IgD-negative memory B cell (primary cell): Measurements from ENCODE around the gene CBLB. TPM values are rescaled to one million over a fixed set of nuclear protein-coding genes. Genes with fewer than 3 reads are reported as not detected.
A peak's percentile ranks its signal among the peaks of the same experiment; 100 is the strongest.

Experiments used
- H3K27ac Mint-ChIP-seq, 3 donors: one replicate each; pipeline ENCODE4 v1.8.0; 2020 to 2022; ENCODE audit warnings: mild to moderate bottlenecking in 3 of 3, mixed read lengths in 3 of 3, moderate library complexity in 1 of 3
- H3K27me3 Mint-ChIP-seq: one replicate; pipeline ENCODE4 v1.8.0; 2021; ENCODE audit warnings: mixed read lengths
- H3K36me3 Mint-ChIP-seq: one replicate; pipeline ENCODE4 v1.8.0; 2020; ENCODE audit warnings: mild to moderate bottlenecking, mixed read lengths
- H3K4me1 Mint-ChIP-seq, 3 donors: one replicate each; pipeline ENCODE4 v1.8.0; 2020 to 2022; ENCODE audit warnings: mixed read lengths in 3 of 3, mild to moderate bottlenecking in 1 of 3
- H3K4me3 Mint-ChIP-seq, 4 donors: one replicate each; pipeline ENCODE4 v1.8.0; 2020 to 2022; ENCODE audit warnings: mild to moderate bottlenecking in 4 of 4, mixed read lengths in 4 of 4, moderate library complexity in 3 of 4
- H3K9me3 Mint-ChIP-seq, 3 donors: one replicate each; pipeline ENCODE4 v1.8.0; 2020 to 2021; ENCODE audit warnings: mixed read lengths in 3 of 3, mild to moderate bottlenecking in 1 of 3
- polyA plus RNA-seq: library from polyadenylated mRNA; unstranded; fragments of 300-500 nt; fragmentation: Illumina TruSeq; gene quantifications from one replicate; pipeline ENCODE4 v1.2.3, GENCODE V29; 2021

Gene CBLB
- polyA plus RNA-seq, 1 donor from 2014 or later, result 16.0 TPM

DNA sequence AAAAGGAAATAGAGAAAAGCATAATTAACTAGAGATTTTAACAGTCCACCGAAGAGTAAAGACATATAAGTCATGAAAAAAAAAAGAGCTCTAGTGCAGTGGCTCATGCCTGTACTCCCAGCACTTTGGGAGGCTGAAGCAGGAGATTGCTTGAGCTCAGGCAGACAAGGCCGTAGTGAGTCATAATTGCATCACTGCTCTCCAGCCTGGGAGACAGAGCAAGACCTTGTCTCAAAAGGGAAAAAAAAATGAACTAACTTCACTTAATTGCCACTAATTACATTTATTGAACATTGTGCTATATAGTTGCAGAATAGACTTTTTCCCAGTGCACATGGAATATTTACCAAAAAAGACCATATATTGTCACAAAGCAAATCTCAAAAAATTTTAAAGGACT, 221.8 kb downstream of the CBLB start:
- peaks cover 0 to 4% (median 2%) of the 10 kb centered on the region in 3 donors for H3K4me1 Mint-ChIP-seq

DNA sequence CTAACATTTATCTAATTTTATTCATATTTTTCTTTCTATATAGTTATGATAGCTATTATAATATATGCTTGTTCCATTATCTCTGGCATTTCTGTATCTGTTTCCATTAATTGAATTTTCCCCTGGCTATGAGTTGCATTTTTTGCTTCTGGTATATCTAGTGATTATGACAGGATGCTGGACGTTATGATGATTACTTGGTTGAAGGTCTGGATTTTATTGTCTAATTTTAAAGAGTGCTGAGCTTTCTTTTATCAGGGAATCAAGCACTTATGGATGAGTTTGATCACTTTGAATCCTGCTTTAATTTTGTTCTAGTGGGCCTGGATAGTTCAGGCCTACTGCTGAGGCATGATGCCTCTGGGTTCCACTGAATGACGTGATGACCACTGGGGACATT, 229.7 kb downstream of the CBLB start:
- H3K9me3 Mint-ChIP-seq, result peaks cover 0 to 6% (median 3%) of the 10 kb centered on the region in 3 donors
- H3K36me3 Mint-ChIP-seq, result peaks cover 3% of the 10 kb centered on the region
- H3K27me3 Mint-ChIP-seq, result no peaks in the 10 kb centered on the region
- H3K4me3 Mint-ChIP-seq, result no peak overlapping the region
- no peak overlapping the region for H3K27ac Mint-ChIP-seq
- H3K4me1 Mint-ChIP-seq, result no peaks in the 10 kb centered on the region

More for the DNA sequence above, 221.8 kb downstream of the CBLB start:
- H3K36me3 Mint-ChIP-seq, result peaks cover 3% of the 10 kb centered on the region
- no peak overlapping the region for H3K27ac Mint-ChIP-seq
- peaks cover 0 to 5% (median 1%) of the 10 kb centered on the region in 3 donors for H3K9me3 Mint-ChIP-seq
- no peak overlapping the region for H3K4me3 Mint-ChIP-seq
- H3K27me3 Mint-ChIP-seq, result peaks cover 3% of the 10 kb centered on the region

DNA sequence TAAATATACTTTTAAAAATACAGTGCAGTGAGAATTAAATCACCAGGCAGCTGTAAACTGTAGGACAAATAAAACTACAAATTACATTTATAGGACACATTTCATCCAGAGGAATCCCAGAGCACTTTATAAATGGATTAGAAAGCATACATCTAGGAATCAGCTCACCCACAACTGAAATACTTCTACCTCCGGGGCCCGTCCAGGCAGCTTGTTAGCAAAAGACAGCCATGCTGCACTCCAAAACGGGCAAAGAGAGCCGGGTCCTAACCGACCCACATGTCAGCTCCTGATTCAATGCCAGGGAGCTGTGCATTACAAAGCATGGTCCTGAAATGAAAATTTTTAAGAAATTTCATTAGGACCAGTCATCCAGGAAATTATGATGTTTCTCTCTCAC, 234.1 kb downstream of the CBLB start:
- no peaks in the 10 kb centered on the region for H3K36me3 Mint-ChIP-seq
- no peak overlapping the region for H3K4me3 Mint-ChIP-seq
- H3K9me3 Mint-ChIP-seq, result no peaks in the 10 kb centered on the region
- H3K4me1 Mint-ChIP-seq, result no peaks in the 10 kb centered on the region
- H3K27me3 Mint-ChIP-seq, result no peaks in the 10 kb centered on the region
- no peak overlapping the region for H3K27ac Mint-ChIP-seq

DNA sequence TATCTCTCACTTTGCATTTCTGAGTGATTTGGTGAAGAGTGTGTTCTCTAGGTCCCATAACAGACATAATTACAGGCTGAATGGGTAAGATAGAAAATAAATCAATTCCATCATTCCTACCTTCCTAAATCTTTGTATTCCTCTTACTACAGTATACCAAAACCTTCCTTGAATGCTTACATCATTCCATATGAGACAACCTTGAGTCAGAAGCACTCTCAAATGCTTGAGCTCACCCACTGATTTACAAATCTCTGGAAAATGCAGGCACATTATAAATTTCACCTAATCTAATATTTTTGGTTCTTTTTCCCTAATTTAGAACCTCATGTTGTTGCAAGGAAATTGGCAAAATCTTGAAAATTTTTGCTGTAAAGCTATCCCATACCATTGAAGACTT, 239.1 kb downstream of the CBLB start:
- H3K36me3 Mint-ChIP-seq, result no peaks in the 10 kb centered on the region
- no peaks in the 10 kb centered on the region for H3K9me3 Mint-ChIP-seq
- no peak overlapping the region for H3K27ac Mint-ChIP-seq
- no peak overlapping the region for H3K4me3 Mint-ChIP-seq
- no peaks in the 10 kb centered on the region for H3K4me1 Mint-ChIP-seq
- H3K27me3 Mint-ChIP-seq, result no peaks in the 10 kb centered on the region

DNA sequence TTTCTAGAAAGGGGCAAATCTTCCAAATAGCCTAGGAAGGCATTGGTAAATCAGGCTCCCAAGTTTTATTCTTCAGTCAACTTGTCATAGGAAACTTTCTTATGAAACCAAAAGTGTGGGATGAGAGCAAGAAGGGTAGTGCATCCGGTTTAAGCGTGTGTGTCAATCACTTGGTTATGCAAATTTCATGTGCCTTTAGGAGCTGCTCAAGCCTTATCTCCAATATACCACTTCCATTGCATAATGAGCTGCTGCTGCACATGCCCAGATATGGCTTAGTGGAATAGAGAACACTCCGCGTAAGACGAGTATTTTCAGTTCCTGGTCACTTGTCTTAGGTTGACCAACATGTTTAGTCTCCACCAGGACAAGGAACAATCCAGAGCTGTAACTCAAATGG, 242.1 kb downstream of the CBLB start:
- H3K27me3 Mint-ChIP-seq, result no peaks in the 10 kb centered on the region
- no peaks in the 10 kb centered on the region for H3K36me3 Mint-ChIP-seq
- no peak overlapping the region for H3K4me3 Mint-ChIP-seq
- peaks cover 0 to 2% (median 0%) of the 10 kb centered on the region in 3 donors for H3K9me3 Mint-ChIP-seq
- no peaks in the 10 kb centered on the region for H3K4me1 Mint-ChIP-seq
- H3K27ac Mint-ChIP-seq, result no peak overlapping the region

DNA sequence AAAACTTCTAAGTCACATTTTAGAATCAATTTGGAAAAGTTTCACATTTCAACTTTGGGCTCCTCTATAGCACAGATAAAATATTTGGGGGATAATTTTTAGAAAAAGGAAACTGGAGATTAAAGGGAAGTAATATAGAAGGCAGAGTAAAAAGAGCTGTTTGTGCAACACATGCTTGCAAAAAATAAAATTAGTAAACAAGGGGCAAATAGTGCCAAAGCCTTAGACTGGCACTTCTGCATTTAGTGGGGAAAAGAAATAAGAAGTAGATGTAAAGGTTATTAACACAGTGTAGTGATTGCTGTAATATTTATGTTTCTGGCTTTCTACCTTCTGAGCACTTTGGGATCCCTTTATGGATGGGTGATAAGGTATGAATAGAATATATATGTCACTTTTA, 246.6 kb downstream of the CBLB start:
- H3K4me1 Mint-ChIP-seq, result peaks cover 0 to 3% (median 0%) of the 10 kb centered on the region in 3 donors
- peaks cover 0 to 2% (median 0%) of the 10 kb centered on the region in 3 donors for H3K9me3 Mint-ChIP-seq
- H3K36me3 Mint-ChIP-seq, result no peaks in the 10 kb centered on the region
- no peak overlapping the region for H3K4me3 Mint-ChIP-seq
- no peaks in the 10 kb centered on the region for H3K27me3 Mint-ChIP-seq
- H3K27ac Mint-ChIP-seq, result no peak overlapping the region

- Mint-ChIP-seq H3K4me3 (no peak overlapping the region), H3K36me3 (no peaks in the 10 kb centered on the region), H3K27ac (no peak overlapping the region), H3K27me3 (peaks cover under 1% of the 10 kb centered on the region), H3K9me3 (peaks cover 0 to 2% (median 0%) of the 10 kb centered on the region in 3 donors), H3K4me1 (peaks cover 0 to 3% (median 0%) of the 10 kb centered on the region in 3 donors)
These were observed 248.6 kb downstream of the CBLB start for GRCh38 chr3:105620236-105620635.

DNA sequence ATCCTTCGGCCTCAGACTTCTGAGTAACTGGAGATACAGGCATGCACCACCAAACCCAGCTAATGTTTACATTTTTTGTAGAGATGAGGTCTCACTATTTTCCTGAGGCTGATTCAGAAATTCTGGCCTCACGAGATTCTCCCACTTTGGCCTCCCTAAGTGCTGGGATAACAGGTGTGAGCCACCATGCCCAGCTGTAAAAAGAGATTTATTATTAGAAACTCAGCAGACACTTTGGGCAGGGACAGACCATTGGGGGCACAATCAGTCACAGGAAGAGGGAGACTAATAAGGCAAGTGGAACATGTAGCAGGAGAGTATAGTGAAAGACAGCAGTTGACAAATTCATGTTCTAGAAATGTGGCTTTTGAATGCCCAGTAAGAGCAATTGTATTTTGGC, 249.2 kb downstream of the CBLB start:
- Mint-ChIP-seq H3K36me3 (no peaks in the 10 kb centered on the region), H3K4me1 (peaks cover 0 to 3% (median 0%) of the 10 kb centered on the region in 3 donors), H3K27me3 (peaks cover 3% of the 10 kb centered on the region), H3K4me3 (no peak overlapping the region), H3K27ac (no peak overlapping the region), H3K9me3 (peaks cover 0 to 2% (median 0%) of the 10 kb centered on the region in 3 donors)

DNA sequence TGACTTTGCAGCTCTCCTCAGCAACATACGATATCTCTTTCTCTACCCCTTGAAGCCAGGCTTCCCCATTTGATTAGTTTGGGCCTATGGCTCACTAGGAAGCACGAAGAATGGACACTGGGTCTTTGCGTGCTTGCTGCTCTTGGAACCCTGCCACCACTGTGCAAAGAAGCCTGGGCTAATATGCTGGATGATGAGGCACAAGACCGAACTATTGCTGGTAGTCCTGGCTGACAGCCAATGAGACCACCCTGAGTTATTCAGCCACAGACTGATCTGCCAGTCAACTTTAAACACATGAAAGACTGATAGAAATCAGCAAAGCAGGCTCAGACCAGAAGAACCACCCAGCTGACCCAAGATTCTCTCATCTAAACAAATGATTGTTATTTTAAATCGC, 250.3 kb downstream of the CBLB start:
- H3K36me3 Mint-ChIP-seq, result no peaks in the 10 kb centered on the region
- peaks cover 3% of the 10 kb centered on the region for H3K27me3 Mint-ChIP-seq
- peaks cover 0 to 2% (median 0%) of the 10 kb centered on the region in 3 donors for H3K9me3 Mint-ChIP-seq
- H3K4me3 Mint-ChIP-seq, result no peak overlapping the region
- peaks cover 0 to 3% (median 0%) of the 10 kb centered on the region in 3 donors for H3K4me1 Mint-ChIP-seq
- H3K27ac Mint-ChIP-seq, result no peak overlapping the region

DNA sequence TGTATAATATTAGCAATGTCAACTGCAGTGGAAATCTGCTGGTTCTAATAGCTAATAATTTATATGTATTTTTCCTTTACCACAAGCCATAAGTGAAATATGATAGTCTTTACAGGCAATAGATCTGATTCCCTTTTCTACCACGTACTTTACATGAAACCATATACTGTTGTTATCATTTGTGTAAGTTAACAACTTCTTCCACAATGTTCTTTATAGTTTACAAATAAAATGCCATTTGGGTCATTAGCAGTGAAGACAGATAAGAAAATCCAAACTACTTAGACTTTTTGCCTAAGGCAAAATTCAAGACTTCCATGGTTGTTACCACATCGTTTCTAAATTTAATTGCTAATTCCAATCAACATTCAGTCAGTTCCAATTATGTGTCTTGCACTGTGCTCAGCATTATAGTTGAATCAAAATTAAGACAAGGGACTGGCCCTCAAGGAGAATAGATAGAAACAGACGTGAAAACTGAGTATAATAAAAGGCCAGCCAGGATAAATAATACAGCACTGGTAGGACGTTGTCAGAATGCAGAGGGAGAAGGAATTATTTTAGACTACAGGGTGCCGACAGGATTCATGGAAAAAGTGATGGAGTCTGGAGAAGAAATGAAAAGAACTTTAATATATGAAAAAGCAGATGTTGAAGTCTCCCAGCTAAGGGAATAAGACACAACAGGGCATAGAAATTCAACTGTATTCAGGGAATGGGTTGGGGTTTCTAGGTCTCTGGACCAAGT, 252.3 kb downstream of the CBLB start:
- Mint-ChIP-seq H3K27me3 (peaks cover 3% of the 10 kb centered on the region), H3K9me3 (no peaks in the 10 kb centered on the region), H3K36me3 (no peaks in the 10 kb centered on the region), H3K27ac (no peak overlapping the region), H3K4me1 (peaks cover 0 to 3% (median 0%) of the 10 kb centered on the region in 3 donors), H3K4me3 (no peak overlapping the region)

DNA sequence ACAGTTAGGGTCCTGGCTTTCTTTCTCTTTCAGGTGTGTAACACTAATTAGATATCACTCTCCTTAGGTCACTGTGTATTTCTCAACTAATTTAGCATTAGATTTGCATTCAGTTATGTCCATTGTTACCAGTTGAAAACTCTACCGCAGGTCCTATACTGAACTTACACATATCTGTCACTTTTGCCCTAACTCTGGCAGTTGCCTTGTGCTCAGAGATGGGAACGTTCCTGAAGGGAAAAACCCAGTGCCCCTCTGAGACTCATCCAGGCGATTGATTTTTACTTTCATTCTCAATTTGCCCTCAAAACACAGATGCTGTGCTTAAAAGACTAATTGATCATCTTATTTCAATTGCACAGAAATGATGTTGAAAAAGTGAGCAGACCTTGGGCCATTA, 253.0 kb downstream of the CBLB start:
- Mint-ChIP-seq H3K9me3 (no peaks in the 10 kb centered on the region), H3K36me3 (no peaks in the 10 kb centered on the region), H3K27ac (no peak overlapping the region), H3K4me3 (no peak overlapping the region), H3K27me3 (peaks cover 3% of the 10 kb centered on the region), H3K4me1 (peaks cover 0 to 3% (median 0%) of the 10 kb centered on the region in 3 donors)

GRCh38 chr3:105614288-105615030, 254.4 kb downstream of the CBLB start:
- Mint-ChIP-seq H3K4me3 (no peak overlapping the region), H3K27ac (no peak overlapping the region), H3K36me3 (no peaks in the 10 kb centered on the region), H3K27me3 (peaks cover 3% of the 10 kb centered on the region), H3K9me3 (no peaks in the 10 kb centered on the region), H3K4me1 (peaks cover 0 to 3% (median 0%) of the 10 kb centered on the region in 3 donors)

DNA sequence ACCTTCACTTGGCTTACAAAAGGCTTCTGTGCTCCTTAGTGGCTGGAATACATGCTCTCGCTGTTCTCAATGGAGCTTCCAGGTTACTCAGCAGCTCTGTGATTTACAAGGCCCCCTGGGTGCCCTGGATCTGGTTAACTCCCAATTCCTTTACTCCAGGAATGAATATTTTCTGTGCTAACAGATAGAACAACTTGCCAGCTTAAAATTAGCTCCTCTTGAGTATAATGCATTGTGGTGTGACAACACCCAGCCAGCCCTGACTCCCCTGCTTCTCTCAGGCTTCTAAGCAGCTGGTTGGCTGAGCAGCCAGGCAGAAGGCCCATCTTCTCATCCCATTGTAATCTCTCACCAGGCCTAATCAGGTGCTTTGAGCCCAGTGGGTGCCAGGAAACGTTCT, 255.7 kb downstream of the CBLB start:
- Mint-ChIP-seq H3K27ac (no peak overlapping the region), H3K27me3 (peaks cover 3% of the 10 kb centered on the region), H3K9me3 (no peaks in the 10 kb centered on the region), H3K4me3 (no peak overlapping the region), H3K4me1 (no peaks in the 10 kb centered on the region), H3K36me3 (no peaks in the 10 kb centered on the region)

GRCh38 chr3:105611304-105612192, 257.3 kb downstream of the CBLB start:
- Mint-ChIP-seq H3K36me3 (no peaks in the 10 kb centered on the region), H3K4me1 (no peaks in the 10 kb centered on the region), H3K9me3 (no peaks in the 10 kb centered on the region), H3K27ac (peak overlapping the region in 1 of 3 donors; percentile 20), H3K4me3 (no peak overlapping the region), H3K27me3 (peaks cover 3% of the 10 kb centered on the region)

DNA sequence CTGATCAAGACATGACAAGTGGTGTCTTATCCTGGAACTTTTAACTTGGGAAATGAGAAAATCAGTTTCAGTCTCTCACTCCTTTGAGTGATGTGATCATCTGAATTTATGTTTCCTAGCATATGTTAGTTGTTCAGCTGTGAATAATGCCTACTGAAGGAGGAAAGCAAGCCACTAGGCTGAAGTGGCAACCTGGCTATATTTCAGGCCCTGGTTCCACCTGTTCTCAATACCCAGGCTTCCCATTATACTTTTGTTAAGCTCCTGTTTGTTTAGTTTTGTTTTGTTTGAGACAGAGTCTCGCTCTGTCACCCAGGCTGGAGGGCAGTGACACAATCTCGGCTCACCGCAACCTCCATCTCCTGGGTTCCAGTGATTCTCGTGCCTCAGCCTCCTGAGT, 258.3 kb downstream of the CBLB start:
- peaks cover 3% of the 10 kb centered on the region for H3K27me3 Mint-ChIP-seq
- H3K36me3 Mint-ChIP-seq, result no peaks in the 10 kb centered on the region
- no peaks in the 10 kb centered on the region for H3K4me1 Mint-ChIP-seq
- H3K4me3 Mint-ChIP-seq, result no peak overlapping the region
- no peak overlapping the region for H3K27ac Mint-ChIP-seq
- H3K9me3 Mint-ChIP-seq, result no peaks in the 10 kb centered on the region
